ENCODE data around the gene SNAP47.
A peak's percentile ranks its signal among the peaks of the same experiment; 100 is the strongest.

SNAP47 gene

GRCh38 chr1:227785805-227786671 is 50.8 kb downstream of the SNAP47 start:
- DNase-seq: no peak

- DNase-seq: no peak
Observed at GRCh38 chr1:227786673-227787512, 51.7 kb downstream of the SNAP47 start.

GRCh38 chr1:227787513-227788270 is 52.5 kb downstream of the SNAP47 start:
- peak; percentile 90 for DNase-seq

- DNase-seq: no peak
Observed at GRCh38 chr1:227788271-227789083, 53.2 kb downstream of the SNAP47 start.

GRCh38 chr1:227789084-227790033 is 54.1 kb downstream of the SNAP47 start:
- DNase-seq: no peak

- DNase-seq: no peak
Observed at GRCh38 chr1:227790034-227790400, 54.8 kb downstream of the SNAP47 start.

- no peak for DNase-seq
Observed at GRCh38 chr1:227790868-227791267, 55.6 kb downstream of the SNAP47 start.

- no peak for DNase-seq
Observed at GRCh38 chr1:227791425-227792143, 56.3 kb downstream of the SNAP47 start.

- no peak for DNase-seq
Observed at GRCh38 chr1:227792216-227793078, 57.2 kb downstream of the SNAP47 start.

- no peak for DNase-seq
Observed at GRCh38 chr1:227793079-227793947, 58.1 kb downstream of the SNAP47 start.

GRCh38 chr1:227793948-227794816 is 58.9 kb downstream of the SNAP47 start:
- DNase-seq: peak; percentile 89

- DNase-seq: no peak
Observed at GRCh38 chr1:227794817-227795192, 59.6 kb downstream of the SNAP47 start.

GRCh38 chr1:227795732-227796131 is 60.5 kb downstream of the SNAP47 start:
- no peak for DNase-seq

- no peak for DNase-seq
Observed at GRCh38 chr1:227796359-227796915, 61.2 kb downstream of the SNAP47 start.

- DNase-seq: no peak
Observed at GRCh38 chr1:227797144-227797543, 61.9 kb downstream of the SNAP47 start.

- DNase-seq: no peak
Observed at GRCh38 chr1:227797625-227798024, 62.4 kb downstream of the SNAP47 start.
